MCF 10A (cell line): ENCODE results near the gene EFNB3. TPM values are rescaled to one million over a fixed set of nuclear protein-coding genes. Genes with fewer than 3 reads are reported as not detected.

ENCODE experiments used
- BruUV-seq: library from RNA; stranded (reverse); fragments of 400-500 nt; replicated peaks from 2 replicates; lab custom pipeline; 2021; lab: Mats Ljungman, UMichigan
- CTCF ChIA-PET: fragments of 300-600 bp; sonication (Branson Sonifier 250); formaldehyde crosslinking; extraction: SDS; loops from one replicate; lab custom pipeline; 2021; ENCODE audit warnings: antibody characterized with exemption, inconsistent platforms; lab: Yijun Ruan, JAX
- POLR2A ChIA-PET: fragments of 300-600, 350-650 bp; sonication (Branson Sonifier 250); formaldehyde crosslinking; extraction: SDS; loops from one replicate; lab custom pipeline; 2020; ENCODE audit warnings: antibody characterized with exemption, inconsistent platforms; lab: Yijun Ruan, JAX
- DNase-seq: peaks from one replicate; pipeline ENCODE4 v3.0.0-alpha.2; 2018; ENCODE audit not compliant: unreplicated experiment
- H3K27ac Mint-ChIP-seq: one replicate; pipeline ENCODE4 v1.8.0; 2022; ENCODE audit warnings: mild to moderate bottlenecking, low read depth, mixed read lengths; ENCODE audit not compliant: unreplicated experiment
- H3K27me3 Mint-ChIP-seq: one replicate; pipeline ENCODE4 v1.8.0; 2022; ENCODE audit warnings: mixed read lengths; ENCODE audit not compliant: insufficient read depth, unreplicated experiment
- H3K36me3 Mint-ChIP-seq: one replicate; pipeline ENCODE4 v1.8.0; 2022; ENCODE audit warnings: mild to moderate bottlenecking, moderate library complexity, mixed read lengths; ENCODE audit not compliant: insufficient read depth, unreplicated experiment
- H3K4me1 Mint-ChIP-seq: one replicate; pipeline ENCODE4 v1.8.0; 2022; ENCODE audit warnings: mixed read lengths; ENCODE audit not compliant: insufficient read depth, unreplicated experiment
- H3K4me3 Mint-ChIP-seq: one replicate; pipeline ENCODE4 v1.8.0; 2022; ENCODE audit warnings: mild to moderate bottlenecking, moderate library complexity, mixed read lengths; ENCODE audit not compliant: unreplicated experiment
- H3K9me3 Mint-ChIP-seq: one replicate; pipeline ENCODE4 v1.8.0; 2022; ENCODE audit warnings: mixed read lengths; ENCODE audit not compliant: unreplicated experiment
- CTCF ChIP-seq: fragments of 200-600 bp; IDR thresholded peaks from one replicate; pipeline ENCODE4 v1.8.0; 2022; ENCODE audit warnings: antibody characterized with exemption, mild to moderate bottlenecking; ENCODE audit not compliant: unreplicated experiment
- intact Hi-C: fragments of 100-400 bp; cut with micrococcal nuclease; formaldehyde crosslinking; loops from 2 replicates; pipeline ENCODE4 v1.14.1; 2022
- total RNA-seq: library from RNA; stranded (reverse); gene quantifications from 2 replicates; pipeline ENCODE4 v1.2.3, GENCODE V29; 2022

EFNB3 gene
- total RNA-seq, 1 experiment from 2014 or later = 1.4 TPM

- no peak for DNase-seq
- peaks cover 1% of the 10 kb centered on the region for H3K4me1 Mint-ChIP-seq
- POLR2A ChIA-PET = interaction anchor here (0.6 kb wide), 1 partner anchor 151 kb away, joined by 3 read pairs; no protein-coding TSS in a partner anchor
- no peaks in the 10 kb centered on the region for H3K36me3 Mint-ChIP-seq
- H3K4me3 Mint-ChIP-seq = no peak overlapping the region
- no peaks in the 10 kb centered on the region for H3K9me3 Mint-ChIP-seq
- CTCF ChIA-PET = interaction anchor here (0.6 to 0.9 kb wide), 2 partner anchors 23 to 222 kb away, joined by 3 to 4 read pairs; partner anchors contain the start of gene WRAP53
- peaks cover 29% of the 10 kb centered on the region for H3K27me3 Mint-ChIP-seq
- TF ChIP-seq CTCF = peak; percentile 18
- intact Hi-C loops = no loop called here
- BruUV-seq = no TSS peak
- H3K27ac Mint-ChIP-seq = no peak overlapping the region
These were observed 6.2 kb downstream of the EFNB3 start for GRCh38 chr17:7711051-7711755.

- ChIA-PET POLR2A (interaction anchor here (0.6 kb wide), 1 partner anchor 23 kb away, joined by 3 read pairs; no protein-coding TSS in a partner anchor), CTCF (interaction anchor here (0.9 to 6.1 kb wide), 2 partner anchors 24 to 80 kb away, joined by 5 to 38 read pairs; partner anchors contain the start of genes TP53 and WRAP53)
- H3K4me3 Mint-ChIP-seq = no peak overlapping the region
- H3K36me3 Mint-ChIP-seq = no peaks in the 10 kb centered on the region
- no peak for TF ChIP-seq CTCF
- no TSS peak for BruUV-seq
- no peak for DNase-seq
- no peaks in the 10 kb centered on the region for H3K9me3 Mint-ChIP-seq
- peaks cover 19% of the 10 kb centered on the region for H3K27me3 Mint-ChIP-seq
- intact Hi-C loops = no loop called here
- no peak overlapping the region for H3K27ac Mint-ChIP-seq
- peaks cover 9% of the 10 kb centered on the region for H3K4me1 Mint-ChIP-seq
These were observed 7.2 kb downstream of the EFNB3 start for GRCh38 chr17:7712111-7712771.

GRCh38 chr17:7713782-7714181, 8.8 kb downstream of the EFNB3 start:
- intact Hi-C loops = no loop called here
- ChIA-PET POLR2A (interaction anchor here (1.0 to 1.1 kb wide), 2 partner anchors 25 to 27 kb away, joined by 3 read pairs; partner anchors contain the start of gene WRAP53), CTCF (interaction anchor here (0.6 to 6.1 kb wide), 2 partner anchors 25 to 87 kb away, joined by 3 to 38 read pairs; partner anchors contain the start of genes TP53 and WRAP53)
- Mint-ChIP-seq H3K27ac (peak overlapping the region; percentile 36), H3K4me3 (no peak overlapping the region), H3K36me3 (no peaks in the 10 kb centered on the region), H3K4me1 (peaks cover 9% of the 10 kb centered on the region), H3K27me3 (peaks cover 30% of the 10 kb centered on the region), H3K9me3 (no peaks in the 10 kb centered on the region)
- no TSS peak for BruUV-seq
- no peak for TF ChIP-seq CTCF
- DNase-seq = no peak
